OCI-LY1 (cell line): ENCODE data around the gene ULK3.

Experiments used
- EZH2 ChIP-seq: fragments of 200-600 bp; sonication (generic), shearing (Covaris generic); IDR thresholded peaks from 2 replicates; pipeline ENCODE4 v1.8.0; 2017; ENCODE audit warnings: borderline replicate concordance, mixed run types, mild to moderate bottlenecking, antibody characterized with exemption, low read length, moderate library complexity, mixed read lengths
- TF ChIP-seq, protein P1 (sequence below): fragments of 200-600 bp; sonication (generic), shearing (Covaris generic); IDR thresholded peaks from 2 replicates; pipeline ENCODE4 v1.5.1; 2017; ENCODE audit warnings: mild to moderate bottlenecking, antibody characterized with exemption, low read length, moderate library complexity, mixed read lengths

- TF ChIP-seq, protein P1, sequence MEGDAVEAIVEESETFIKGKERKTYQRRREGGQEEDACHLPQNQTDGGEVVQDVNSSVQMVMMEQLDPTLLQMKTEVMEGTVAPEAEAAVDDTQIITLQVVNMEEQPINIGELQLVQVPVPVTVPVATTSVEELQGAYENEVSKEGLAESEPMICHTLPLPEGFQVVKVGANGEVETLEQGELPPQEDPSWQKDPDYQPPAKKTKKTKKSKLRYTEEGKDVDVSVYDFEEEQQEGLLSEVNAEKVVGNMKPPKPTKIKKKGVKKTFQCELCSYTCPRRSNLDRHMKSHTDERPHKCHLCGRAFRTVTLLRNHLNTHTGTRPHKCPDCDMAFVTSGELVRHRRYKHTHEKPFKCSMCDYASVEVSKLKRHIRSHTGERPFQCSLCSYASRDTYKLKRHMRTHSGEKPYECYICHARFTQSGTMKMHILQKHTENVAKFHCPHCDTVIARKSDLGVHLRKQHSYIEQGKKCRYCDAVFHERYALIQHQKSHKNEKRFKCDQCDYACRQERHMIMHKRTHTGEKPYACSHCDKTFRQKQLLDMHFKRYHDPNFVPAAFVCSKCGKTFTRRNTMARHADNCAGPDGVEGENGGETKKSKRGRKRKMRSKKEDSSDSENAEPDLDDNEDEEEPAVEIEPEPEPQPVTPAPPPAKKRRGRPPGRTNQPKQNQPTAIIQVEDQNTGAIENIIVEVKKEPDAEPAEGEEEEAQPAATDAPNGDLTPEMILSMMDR = no peak
- no peak for TF ChIP-seq EZH2
Observed at GRCh38 chr15:74854453-74855022, 11.6 kb upstream of the ULK3 start.
